NCI-H128 (cell line): ENCODE measurements around the gene CD82.

Experiments
- DNase-seq: peaks from one replicate; lab custom pipeline; 2025; ENCODE audit not compliant: unreplicated experiment; lab: John Stamatoyannopoulos, UW

CD82 gene

GRCh38 chr11:44597358-44598012 is 32.0 kb downstream of the CD82 start:
- DNase-seq, result no peak

GRCh38 chr11:44598831-44599230 is 33.4 kb downstream of the CD82 start:
- DNase-seq, result no peak

GRCh38 chr11:44600261-44600660 is 34.8 kb downstream of the CD82 start:
- DNase-seq, result no peak

GRCh38 chr11:44600839-44601383 is 35.4 kb downstream of the CD82 start:
- no peak for DNase-seq

- no peak for DNase-seq
These were observed 36.3 kb downstream of the CD82 start for GRCh38 chr11:44601471-44602370.

GRCh38 chr11:44602891-44603310 is 37.4 kb downstream of the CD82 start:
- no peak for DNase-seq

- peak; percentile 43 for DNase-seq
These were observed 38.7 kb downstream of the CD82 start for GRCh38 chr11:44604171-44604581.

- DNase-seq, result no peak
These were observed 39.7 kb downstream of the CD82 start for GRCh38 chr11:44605068-44605708.

GRCh38 chr11:44605965-44606364 is 40.5 kb downstream of the CD82 start:
- no peak for DNase-seq

GRCh38 chr11:44606472-44606871 is 41.0 kb downstream of the CD82 start:
- no peak for DNase-seq

GRCh38 chr11:44607319-44607962 is 42.0 kb downstream of the CD82 start:
- no peak for DNase-seq

- DNase-seq, result peak; percentile 42
These were observed 42.5 kb downstream of the CD82 start for GRCh38 chr11:44607987-44608386.

- DNase-seq, result peak; percentile 27
These were observed 43.2 kb downstream of the CD82 start for GRCh38 chr11:44608651-44608990.

- DNase-seq, result no peak
These were observed 43.7 kb downstream of the CD82 start for GRCh38 chr11:44608991-44609782.

GRCh38 chr11:44609783-44610155 is 44.3 kb downstream of the CD82 start:
- DNase-seq, result no peak

GRCh38 chr11:44610186-44610955 is 44.9 kb downstream of the CD82 start:
- DNase-seq, result no peak

- no peak for DNase-seq
These were observed 45.6 kb downstream of the CD82 start for GRCh38 chr11:44611088-44611487.

- DNase-seq, result no peak
These were observed 46.4 kb downstream of the CD82 start for GRCh38 chr11:44611687-44612434.

- DNase-seq, result no peak
These were observed 47.7 kb downstream of the CD82 start for GRCh38 chr11:44613153-44613552.
